Effector memory CD4-positive, alpha-beta T cell (primary cell): Measurements from ENCODE around the gene RPL35.
A peak's percentile ranks its signal among the peaks of the same experiment; 100 is the strongest.

Experiments used
- DNase-seq, 3 donors: peaks; one replicate each; pipeline ENCODE4 v3.0.0-alpha.2; 2020
- H3K27ac ChIP-seq: 2 replicates; pipeline ENCODE4 v1.7.0; 2013; ENCODE audit warnings: mild to moderate bottlenecking, low read length, moderate library complexity; ENCODE audit not compliant: insufficient read depth, poor library complexity, severe bottlenecking
- H3K27me3 ChIP-seq: replicated peaks from 2 replicates; pipeline ENCODE4 v1.7.0; 2013; ENCODE audit warnings: mild to moderate bottlenecking, low read length; ENCODE audit not compliant: insufficient read depth, control insufficient read depth, poor library complexity, severe bottlenecking
- H3K36me3 ChIP-seq: 2 replicates; pipeline ENCODE4 v1.7.0; 2013; ENCODE audit warnings: mild to moderate bottlenecking, low read length, moderate library complexity; ENCODE audit not compliant: control insufficient read depth, insufficient read depth
- H3K4me1 ChIP-seq: 2 replicates; pipeline ENCODE4 v1.7.0; 2013; ENCODE audit warnings: low read length, mild to moderate bottlenecking; ENCODE audit not compliant: control insufficient read depth, insufficient read depth, poor library complexity, severe bottlenecking
- H3K4me3 ChIP-seq: 2 replicates; pipeline ENCODE4 v1.7.0; 2013; ENCODE audit warnings: low read length, low read depth, mild to moderate bottlenecking; ENCODE audit not compliant: insufficient read depth, poor library complexity, severe bottlenecking
- H3K9me3 ChIP-seq: 2 replicates; pipeline ENCODE4 v1.7.0; 2013; ENCODE audit warnings: mild to moderate bottlenecking, low read length, moderate library complexity; ENCODE audit not compliant: control insufficient read depth

The RPL35 gene

GRCh38 chr9:124878021-124878420 is 16.3 kb upstream of the RPL35 start:
- H3K27ac ChIP-seq, result no peak overlapping the region
- H3K27me3 ChIP-seq, result no peaks in the 10 kb centered on the region
- H3K4me3 ChIP-seq, result no peak overlapping the region
- no peaks in the 10 kb centered on the region for H3K9me3 ChIP-seq
- H3K4me1 ChIP-seq, result peaks cover 8% of the 10 kb centered on the region
- no peak for DNase-seq
- peaks cover 87% of the 10 kb centered on the region for H3K36me3 ChIP-seq

DNA sequence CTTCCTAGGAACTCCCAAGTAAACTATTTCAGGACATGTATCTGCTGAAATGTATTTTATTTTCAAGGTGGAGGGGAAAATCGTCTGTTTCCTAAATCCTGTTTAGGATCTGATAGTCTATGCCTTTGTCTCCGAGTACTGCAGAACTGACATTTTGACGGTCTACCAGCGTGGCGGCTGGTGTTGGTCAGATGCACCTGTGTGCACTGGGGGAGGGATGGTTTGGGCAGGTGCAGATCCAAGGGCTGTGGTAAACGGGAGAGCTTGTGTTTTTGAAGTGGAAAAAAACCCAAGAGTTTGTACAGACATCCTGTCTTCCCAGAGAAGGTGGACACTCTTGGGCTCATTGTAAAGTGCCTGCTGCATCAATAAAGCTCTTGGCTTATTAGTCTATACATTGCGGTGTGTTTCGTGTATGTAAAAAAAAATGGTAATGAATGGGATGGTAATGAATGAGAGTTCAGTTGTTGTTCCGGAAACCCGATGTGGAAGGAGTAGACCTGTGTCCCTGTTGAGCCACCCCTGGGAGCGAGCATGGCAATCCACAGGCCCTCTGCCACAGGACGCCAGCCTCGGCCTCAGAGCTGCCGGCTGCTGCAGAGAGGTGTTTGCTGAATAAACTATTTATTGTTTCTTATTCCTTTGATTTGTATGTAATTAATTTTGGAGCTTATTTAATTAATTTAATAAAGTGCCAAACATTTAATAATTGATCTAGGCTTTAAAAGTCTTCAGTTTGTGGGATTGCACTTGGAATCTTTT is 15.4 kb upstream of the RPL35 start:
- Histone ChIP-seq H3K9me3 (no peaks in the 10 kb centered on the region), H3K4me1 (peaks cover 8% of the 10 kb centered on the region), H3K27ac (no peak overlapping the region), H3K36me3 (peaks cover 85% of the 10 kb centered on the region), H3K27me3 (no peaks in the 10 kb centered on the region), H3K4me3 (no peak overlapping the region)
- DNase-seq, result no peak

- Histone ChIP-seq H3K9me3 (no peaks in the 10 kb centered on the region), H3K36me3 (peaks cover 70% of the 10 kb centered on the region), H3K27me3 (no peaks in the 10 kb centered on the region), H3K4me1 (peaks cover 24% of the 10 kb centered on the region), H3K27ac (no peak overlapping the region), H3K4me3 (no peak overlapping the region)
- DNase-seq, result no peak
These were observed 13.7 kb upstream of the RPL35 start for GRCh38 chr9:124875501-124875900.

- H3K4me1 ChIP-seq, result peaks cover 28% of the 10 kb centered on the region
- no peak overlapping the region for H3K27ac ChIP-seq
- no peaks in the 10 kb centered on the region for H3K27me3 ChIP-seq
- no peak for DNase-seq
- no peak overlapping the region for H3K4me3 ChIP-seq
- H3K9me3 ChIP-seq, result no peaks in the 10 kb centered on the region
- H3K36me3 ChIP-seq, result peaks cover 58% of the 10 kb centered on the region
These were observed 11.9 kb upstream of the RPL35 start for GRCh38 chr9:124873664-124874063.

DNA sequence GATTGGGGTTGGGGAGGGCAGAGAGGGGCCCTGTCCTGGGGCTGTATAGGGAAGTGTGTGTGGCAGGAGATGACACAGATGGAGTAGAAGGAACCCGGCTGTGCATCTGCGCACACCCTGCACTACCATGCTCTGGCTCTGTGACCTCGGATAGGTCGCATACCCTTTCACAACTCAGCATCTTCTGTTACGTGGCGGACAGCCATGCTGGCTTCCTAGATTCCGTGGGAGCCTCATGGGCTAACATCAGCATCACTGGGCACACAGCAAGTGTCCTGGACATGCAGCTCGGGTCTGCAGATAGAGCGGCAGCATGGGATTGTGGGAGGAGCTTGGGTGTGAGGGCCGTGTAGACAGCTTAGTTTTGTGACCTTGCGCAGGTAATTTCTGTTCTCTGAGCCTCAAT is 9.4 kb upstream of the RPL35 start:
- no peak for DNase-seq
- H3K9me3 ChIP-seq, result no peaks in the 10 kb centered on the region
- peak overlapping the region; percentile 89 for H3K4me3 ChIP-seq
- peaks cover 37% of the 10 kb centered on the region for H3K4me1 ChIP-seq
- H3K27me3 ChIP-seq, result no peaks in the 10 kb centered on the region
- H3K36me3 ChIP-seq, result peaks cover 35% of the 10 kb centered on the region
- H3K27ac ChIP-seq, result peak overlapping the region; percentile 96

DNA sequence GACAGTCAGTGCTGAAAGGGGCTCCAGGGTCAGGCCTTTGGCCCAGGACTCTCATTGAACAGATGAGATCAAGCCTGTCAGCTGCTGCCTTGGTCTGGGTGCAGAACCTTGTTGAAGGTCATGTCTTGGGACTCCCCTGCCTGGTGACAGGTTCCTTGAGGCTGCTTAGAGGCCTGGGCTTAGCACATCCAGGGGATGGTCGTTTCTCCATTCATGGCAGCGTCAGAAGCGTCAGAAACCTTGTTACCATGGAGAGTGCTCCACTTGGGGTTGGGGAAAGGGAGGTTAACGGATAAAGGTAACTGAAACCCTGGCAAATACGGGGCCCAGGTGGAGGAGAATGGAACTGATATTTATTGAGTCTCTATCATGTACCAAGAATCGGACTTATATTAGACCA is 9.0 kb upstream of the RPL35 start:
- DNase-seq, result no peak
- Histone ChIP-seq H3K27me3 (no peaks in the 10 kb centered on the region), H3K4me3 (peak overlapping the region; percentile 89), H3K27ac (peak overlapping the region; percentile 96), H3K4me1 (peaks cover 37% of the 10 kb centered on the region), H3K36me3 (peaks cover 30% of the 10 kb centered on the region), H3K9me3 (no peaks in the 10 kb centered on the region)

- peaks cover 37% of the 10 kb centered on the region for H3K4me1 ChIP-seq
- peak; percentile 60 to 69 (median 68) for DNase-seq
- no peaks in the 10 kb centered on the region for H3K27me3 ChIP-seq
- H3K4me3 ChIP-seq, result peak overlapping the region; percentile 89
- H3K27ac ChIP-seq, result peak overlapping the region; percentile 96
- peaks cover 24% of the 10 kb centered on the region for H3K36me3 ChIP-seq
- no peaks in the 10 kb centered on the region for H3K9me3 ChIP-seq
These were observed 8.3 kb upstream of the RPL35 start for GRCh38 chr9:124869986-124870560.

DNA sequence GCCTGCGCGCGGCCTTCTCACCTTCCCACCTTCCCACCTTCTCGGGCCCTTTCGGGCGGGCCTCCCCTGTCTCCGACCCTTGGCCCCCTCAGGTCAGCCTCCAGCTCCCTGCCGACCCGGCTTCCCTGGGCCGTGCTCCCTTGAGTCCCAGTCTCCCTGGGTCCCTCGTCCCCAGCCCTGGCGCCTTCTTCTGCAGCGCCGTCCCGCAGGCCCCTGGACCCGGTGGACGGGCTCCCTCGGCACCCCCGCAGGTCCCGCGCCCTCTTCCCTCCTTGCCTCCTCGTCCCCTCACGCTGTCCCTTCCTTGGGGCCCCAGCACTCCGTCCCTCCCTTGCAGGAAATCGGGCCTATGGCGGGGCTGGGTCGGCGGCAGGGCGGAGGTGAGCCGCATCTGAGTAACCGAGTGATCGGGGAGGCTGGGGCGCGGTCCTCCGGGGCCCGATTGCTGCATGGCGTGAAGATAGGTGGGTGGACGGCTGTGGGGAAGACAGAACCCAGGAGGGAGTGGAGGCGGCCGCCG is 7.8 kb upstream of the RPL35 start:
- Histone ChIP-seq H3K27me3 (no peaks in the 10 kb centered on the region), H3K4me3 (peak overlapping the region; percentile 89), H3K27ac (peak overlapping the region; percentile 96), H3K36me3 (peaks cover 18% of the 10 kb centered on the region), H3K4me1 (peaks cover 37% of the 10 kb centered on the region), H3K9me3 (no peaks in the 10 kb centered on the region)
- DNase-seq, result peak in 2 of 3 donors; percentile 22 to 42

- Histone ChIP-seq H3K36me3 (peaks cover 11% of the 10 kb centered on the region), H3K4me1 (peaks cover 36% of the 10 kb centered on the region), H3K9me3 (no peaks in the 10 kb centered on the region), H3K27me3 (no peaks in the 10 kb centered on the region), H3K4me3 (peak overlapping the region; percentile 89), H3K27ac (peak overlapping the region; percentile 96)
- DNase-seq, result peak; percentile 85 to 88 (median 87)
These were observed 7.0 kb upstream of the RPL35 start for GRCh38 chr9:124868511-124869465.
